Skin epidermis (tissue), 12 donors: ENCODE measurements around the gene CATSPERZ.

Source experiments
- H3K27ac ChIP-seq, 21 experiments: fragments of 200-600 bp; sonication (generic) in 11 of 21; one replicate each; pipeline ENCODE4 v1.5.0; 2020; ENCODE audit warnings: mild to moderate bottlenecking in 3 of 21, inconsistent platforms in 2 of 21, moderate library complexity in 2 of 21
- H3K4me3 ChIP-seq, 7 experiments: fragments of 200-600 bp; sonication (generic) in 2 of 7; one replicate each; pipeline ENCODE4 v1.5.0; 2020; ENCODE audit warnings: inconsistent platforms in 2 of 7, mild to moderate bottlenecking in 2 of 7, moderate library complexity in 1 of 7

Gene CATSPERZ

GRCh38 chr11:64331569-64332371 is 31.6 kb downstream of the CATSPERZ start:
- H3K27ac ChIP-seq, result peak overlapping the region in 11 of 21 experiments; percentile 9 to 65 (median 31)
- no peak overlapping the region for H3K4me3 ChIP-seq

GRCh38 chr11:64333556-64333955 is 33.4 kb downstream of the CATSPERZ start:
- Histone ChIP-seq H3K4me3 (no peak overlapping the region), H3K27ac (no peak overlapping the region)

- peak overlapping the region in 8 of 21 experiments; percentile 7 to 73 (median 48) for H3K27ac ChIP-seq
- no peak overlapping the region for H3K4me3 ChIP-seq
These were observed 34.9 kb downstream of the CATSPERZ start for GRCh38 chr11:64334764-64335735.

- H3K27ac ChIP-seq, result no peak overlapping the region
- H3K4me3 ChIP-seq, result no peak overlapping the region
These were observed 37.5 kb downstream of the CATSPERZ start for GRCh38 chr11:64337538-64338249.

- Histone ChIP-seq H3K27ac (peak overlapping the region in 3 of 21 experiments; percentile 63 to 89 (median 75)), H3K4me3 (no peak overlapping the region)
These were observed 38.6 kb downstream of the CATSPERZ start for GRCh38 chr11:64338716-64339115.

GRCh38 chr11:64339286-64339685 is 39.1 kb downstream of the CATSPERZ start:
- H3K27ac ChIP-seq, result peak overlapping the region in 12 of 21 experiments; percentile 36 to 89 (median 74)

GRCh38 chr11:64339754-64340408 is 39.7 kb downstream of the CATSPERZ start, which contains the start of gene CCDC88B:
CCDC88B (plus strand) TSS chr11:64340204; CDS start chr11:64340267, 63 bp downstream.
- H3K4me3 ChIP-seq, result peak within 1 kb of the TSS; percentile 19 to 33 (median 30)
- H3K27ac ChIP-seq, result peak within 1 kb of the TSS in 18 of 21 experiments; percentile 24 to 89 (median 70)

More at GRCh38 chr11:64339286-64339685, 39.1 kb downstream of the CATSPERZ start:
- peak overlapping the region in 5 of 7 experiments; percentile 19 to 33 (median 30) for H3K4me3 ChIP-seq

GRCh38 chr11:64340671-64341335 is 40.6 kb downstream of the CATSPERZ start:
- H3K27ac ChIP-seq, result peak overlapping the region in 16 of 21 experiments; percentile 24 to 89 (median 72)
- peak overlapping the region; percentile 19 to 33 (median 30) for H3K4me3 ChIP-seq

GRCh38 chr11:64341429-64341828 is 41.3 kb downstream of the CATSPERZ start:
- Histone ChIP-seq H3K4me3 (no peak overlapping the region), H3K27ac (peak overlapping the region in 4 of 21 experiments; percentile 38 to 77 (median 70))

GRCh38 chr11:64341851-64342791 is 42.0 kb downstream of the CATSPERZ start:
- peak overlapping the region in 5 of 7 experiments; percentile 5 to 32 (median 15) for H3K4me3 ChIP-seq
- peak overlapping the region; percentile 7 to 78 (median 55) for H3K27ac ChIP-seq

GRCh38 chr11:64342869-64343745 is 42.9 kb downstream of the CATSPERZ start:
- Histone ChIP-seq H3K27ac (peak overlapping the region in 3 of 21 experiments; percentile 9 to 57 (median 48)), H3K4me3 (peak overlapping the region in 1 of 7 experiments; percentile 15)

- H3K4me3 ChIP-seq, result no peak overlapping the region
- no peak overlapping the region for H3K27ac ChIP-seq
These were observed 43.8 kb downstream of the CATSPERZ start for GRCh38 chr11:64343767-64344559.

GRCh38 chr11:64344787-64345186 is 44.6 kb downstream of the CATSPERZ start:
- Histone ChIP-seq H3K27ac (no peak overlapping the region), H3K4me3 (no peak overlapping the region)

GRCh38 chr11:64347193-64347867 is 47.2 kb downstream of the CATSPERZ start:
- H3K4me3 ChIP-seq, result no peak overlapping the region
- peak overlapping the region in 2 of 21 experiments; percentile 1 to 16 for H3K27ac ChIP-seq
